Duodenal mucosa (tissue), 2 donors: ENCODE data around the gene GMCL1.
"Not testable (repeated sequence)": the region's sequence is repeated elsewhere in the genome, so short reads cannot be mapped to it uniquely, and the experiment has no call there.

Source experiments
- H3K27ac ChIP-seq: one replicate; pipeline ENCODE4 v1.7.0; 2013; ENCODE audit warnings: low read depth, low read length
- H3K27me3 ChIP-seq, 2 donors: one replicate each; pipeline ENCODE4 v1.7.0; 2013; ENCODE audit warnings: low read length in 2 of 2, control low read depth in 1 of 2; ENCODE audit not compliant: insufficient read depth in 2 of 2, control insufficient read depth in 1 of 2
- H3K36me3 ChIP-seq, 2 donors: one replicate each; pipeline ENCODE4 v1.7.0; 2013; ENCODE audit warnings: low read length in 2 of 2, control low read depth in 1 of 2; ENCODE audit not compliant: insufficient read depth in 2 of 2, control insufficient read depth in 1 of 2
- H3K4me1 ChIP-seq, 2 donors: one replicate each; pipeline ENCODE4 v1.7.0; 2013; ENCODE audit warnings: low read length in 2 of 2, control low read depth in 1 of 2; ENCODE audit not compliant: insufficient read depth in 2 of 2, control insufficient read depth in 1 of 2
- H3K4me3 ChIP-seq, 2 donors: one replicate each; pipeline ENCODE4 v1.7.0; 2013; ENCODE audit warnings: low read length in 2 of 2, low read depth in 1 of 2
- H3K9ac ChIP-seq, 2 donors: one replicate each; pipeline ENCODE4 v1.7.0; 2013; ENCODE audit warnings: low read length in 2 of 2, low read depth in 1 of 2
- H3K9me3 ChIP-seq, 2 donors: one replicate each; pipeline ENCODE4 v1.7.0; 2013; ENCODE audit warnings: low read length in 2 of 2, control low read depth in 1 of 2; ENCODE audit not compliant: control insufficient read depth in 1 of 2

GMCL1 gene

DNA sequence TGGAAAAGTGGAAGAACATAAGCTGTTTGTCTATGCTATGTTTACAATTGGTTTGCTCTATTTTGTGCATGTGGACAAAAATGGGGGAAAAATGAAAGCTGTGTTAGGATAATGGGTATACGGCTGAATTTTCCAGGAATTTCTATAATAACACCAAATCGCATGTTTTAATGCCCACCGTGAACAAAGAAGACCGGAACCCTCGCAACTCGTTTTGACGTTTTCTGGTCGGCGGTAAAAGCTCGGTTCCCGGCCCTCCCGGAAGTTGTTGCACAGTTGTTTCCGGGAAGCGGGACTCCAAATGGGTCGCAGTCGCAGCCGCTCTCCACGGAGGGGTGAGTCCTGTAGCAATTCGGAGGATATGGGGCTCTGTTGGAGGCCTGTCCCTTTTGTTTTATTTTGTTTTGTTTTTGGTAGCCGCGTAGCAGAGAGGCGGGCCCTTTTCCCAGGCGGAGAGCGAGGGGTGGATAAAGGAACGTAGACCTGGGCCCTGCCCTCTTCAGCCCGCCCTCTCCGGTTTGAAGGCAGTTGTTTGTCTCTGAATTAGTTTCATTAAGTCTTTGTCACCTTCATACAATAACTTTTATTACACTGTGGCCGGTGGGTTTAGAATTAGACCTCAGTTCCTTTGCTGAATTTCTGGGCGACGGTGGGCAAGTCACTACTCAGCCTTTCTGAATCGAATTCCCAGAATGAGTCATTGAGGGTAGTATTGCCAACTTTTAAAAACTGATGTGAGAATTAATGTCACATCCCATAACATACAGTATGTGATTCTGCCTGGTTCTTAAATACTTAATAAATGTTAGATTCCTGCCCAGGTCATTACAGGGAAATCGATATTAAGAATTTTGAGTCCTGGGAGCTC is 64.5 kb downstream of the GMCL1 start, which contains the start of gene SNRNP27:
Gene SNRNP27 (plus strand): TSS at position 273 of the 868 bp plus-strand sequence. CDS start 29 bp downstream, at position 302.
- peaks cover 8 to 10% of the 10 kb centered on the region in 2 donors for H3K4me1 ChIP-seq
- peak within 1 kb of the TSS; percentile 57 for H3K27ac ChIP-seq
- H3K9me3 ChIP-seq, result no peaks in the 10 kb centered on the region
- peak within 1 kb of the TSS; percentile 76 to 91 for H3K9ac ChIP-seq
- no peaks in the 10 kb centered on the region for H3K27me3 ChIP-seq
- H3K4me3 ChIP-seq, result peak within 1 kb of the TSS; percentile 80 to 94
- peaks cover 20 to 30% of the 10 kb centered on the region in 2 donors for H3K36me3 ChIP-seq

DNA sequence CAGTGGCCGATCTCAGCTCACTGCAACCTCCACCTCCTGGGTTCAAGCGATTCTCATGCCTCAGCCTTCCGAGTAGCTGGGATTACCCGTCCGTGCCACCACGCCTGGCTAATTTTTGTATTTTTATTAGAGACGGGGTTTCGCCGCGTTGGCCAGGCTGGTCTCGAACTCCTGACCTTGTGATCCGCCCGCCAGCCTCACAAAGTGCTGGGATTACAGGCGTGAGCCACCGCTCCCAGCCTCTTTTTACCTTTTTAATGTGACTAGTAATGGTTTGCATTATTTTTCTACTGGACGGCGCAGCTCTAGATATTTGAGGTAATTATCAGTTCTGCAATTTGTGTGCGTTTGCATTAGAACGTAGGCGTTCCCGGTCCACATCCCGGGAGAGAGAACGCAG is 65.3 kb downstream of the GMCL1 start:
- not testable (repeated sequence) for H3K27me3 ChIP-seq, H3K9me3 ChIP-seq, H3K27ac ChIP-seq
- Histone ChIP-seq H3K9ac (peak overlapping the region; percentile 76 to 91), H3K4me3 (peak overlapping the region; percentile 80 to 94), H3K36me3 (peaks cover 20 to 31% of the 10 kb centered on the region in 2 donors), H3K4me1 (peaks cover 8 to 10% of the 10 kb centered on the region in 2 donors)

DNA sequence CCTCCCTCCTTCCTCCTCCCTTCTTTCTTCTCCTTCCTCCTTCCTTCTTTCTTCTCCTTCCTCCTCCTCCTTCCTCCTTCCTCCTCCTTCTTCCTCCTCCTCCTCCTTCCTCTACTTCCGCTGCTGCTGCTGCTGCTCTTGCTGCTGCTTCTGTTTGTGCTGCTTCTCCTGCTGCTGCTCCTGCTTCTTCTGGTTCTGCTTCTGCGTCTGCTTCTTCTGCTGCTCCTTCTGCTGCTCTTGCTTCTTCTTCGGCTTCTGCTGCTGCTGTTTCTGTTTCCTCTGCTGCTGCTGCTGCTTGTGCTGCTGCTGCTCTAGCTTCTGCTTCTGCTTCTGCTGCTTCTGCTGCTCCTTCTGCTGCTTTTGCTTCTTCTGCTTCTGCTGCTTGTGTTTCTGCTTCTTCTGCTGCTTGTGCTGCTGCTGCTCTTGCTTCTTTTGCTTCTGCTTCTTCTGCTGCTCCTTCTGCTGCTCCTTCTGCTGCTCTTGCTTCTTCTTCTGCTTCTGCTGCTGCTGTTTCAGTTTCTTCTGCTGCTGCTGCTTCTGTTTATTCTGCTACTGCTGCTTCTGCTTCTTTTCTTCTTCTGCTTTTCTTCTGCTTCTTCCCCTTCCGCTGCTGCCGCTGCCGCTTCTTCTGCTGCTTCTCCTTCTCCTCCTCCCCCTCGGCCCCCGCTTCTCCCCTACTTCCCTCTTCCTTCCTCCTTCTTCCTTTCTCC is 72.9 kb downstream of the GMCL1 start:
- Histone ChIP-seq H3K4me3 (peak overlapping the region in 1 of 2 donors; percentile 50), H3K27me3 (no peaks in the 10 kb centered on the region), H3K4me1 (peaks cover 0 to 4% of the 10 kb centered on the region in 2 donors), H3K9ac (peak overlapping the region in 1 of 2 donors; percentile 43), H3K27ac (no peak overlapping the region), H3K9me3 (no peaks in the 10 kb centered on the region), H3K36me3 (peaks cover 27 to 67% of the 10 kb centered on the region in 2 donors)

DNA sequence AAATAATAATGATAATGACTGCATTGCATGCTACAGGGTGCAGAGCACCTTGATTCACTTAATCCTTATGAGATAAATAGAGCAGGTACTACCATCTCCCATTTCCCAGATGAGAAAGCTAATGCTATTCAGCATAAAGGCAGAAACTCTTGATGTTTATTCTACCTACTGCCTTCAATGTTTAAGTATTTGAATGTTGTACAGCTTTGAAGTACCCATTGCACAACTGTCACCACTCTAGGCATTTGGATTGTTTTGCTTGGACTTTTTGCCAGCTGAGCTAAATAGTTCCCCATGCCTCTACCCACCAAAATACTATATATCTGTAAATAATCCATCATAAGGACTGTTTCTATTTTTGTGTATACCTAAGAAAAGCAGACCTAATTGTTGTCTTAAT is 77.8 kb downstream of the GMCL1 start:
- H3K36me3 ChIP-seq, result peaks cover 9 to 58% of the 10 kb centered on the region in 2 donors
- no peak overlapping the region for H3K9ac ChIP-seq
- no peak overlapping the region for H3K4me3 ChIP-seq
- H3K27me3 ChIP-seq, result no peaks in the 10 kb centered on the region
- no peak overlapping the region for H3K27ac ChIP-seq
- H3K9me3 ChIP-seq, result no peaks in the 10 kb centered on the region
- H3K4me1 ChIP-seq, result no peaks in the 10 kb centered on the region

DNA sequence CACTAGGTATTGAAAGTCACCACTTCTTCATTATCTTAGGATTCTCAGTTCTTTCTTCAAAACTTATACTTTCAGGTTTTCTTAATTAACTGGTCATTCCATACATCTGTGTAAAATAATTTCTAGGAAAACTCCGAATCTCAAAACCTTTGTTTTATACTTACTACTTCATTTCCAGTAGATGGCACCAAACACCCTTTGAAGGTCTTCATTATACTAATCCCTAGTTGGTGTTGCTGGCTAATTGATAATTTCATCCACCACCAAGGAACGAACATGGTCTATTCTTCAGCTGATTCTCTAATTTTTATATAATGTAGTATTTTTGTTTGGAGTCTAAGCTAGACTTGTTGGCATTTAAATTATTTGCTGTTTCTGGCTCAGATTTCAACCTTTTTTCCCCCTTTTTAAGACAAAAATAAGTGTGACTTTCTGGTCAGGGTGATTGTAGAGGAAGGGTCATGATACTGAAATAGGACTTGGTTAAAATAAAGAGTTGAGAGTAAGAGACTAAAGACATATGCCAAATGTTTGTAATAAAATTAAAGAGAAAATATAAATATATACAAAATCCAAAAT is 82.6 kb downstream of the GMCL1 start:
- Histone ChIP-seq H3K4me3 (no peak overlapping the region), H3K36me3 (peaks cover 3 to 32% of the 10 kb centered on the region in 2 donors), H3K4me1 (peaks cover 11% of the 10 kb centered on the region in 2 donors), H3K9me3 (no peaks in the 10 kb centered on the region), H3K9ac (no peak overlapping the region), H3K27ac (no peak overlapping the region), H3K27me3 (no peaks in the 10 kb centered on the region)

DNA sequence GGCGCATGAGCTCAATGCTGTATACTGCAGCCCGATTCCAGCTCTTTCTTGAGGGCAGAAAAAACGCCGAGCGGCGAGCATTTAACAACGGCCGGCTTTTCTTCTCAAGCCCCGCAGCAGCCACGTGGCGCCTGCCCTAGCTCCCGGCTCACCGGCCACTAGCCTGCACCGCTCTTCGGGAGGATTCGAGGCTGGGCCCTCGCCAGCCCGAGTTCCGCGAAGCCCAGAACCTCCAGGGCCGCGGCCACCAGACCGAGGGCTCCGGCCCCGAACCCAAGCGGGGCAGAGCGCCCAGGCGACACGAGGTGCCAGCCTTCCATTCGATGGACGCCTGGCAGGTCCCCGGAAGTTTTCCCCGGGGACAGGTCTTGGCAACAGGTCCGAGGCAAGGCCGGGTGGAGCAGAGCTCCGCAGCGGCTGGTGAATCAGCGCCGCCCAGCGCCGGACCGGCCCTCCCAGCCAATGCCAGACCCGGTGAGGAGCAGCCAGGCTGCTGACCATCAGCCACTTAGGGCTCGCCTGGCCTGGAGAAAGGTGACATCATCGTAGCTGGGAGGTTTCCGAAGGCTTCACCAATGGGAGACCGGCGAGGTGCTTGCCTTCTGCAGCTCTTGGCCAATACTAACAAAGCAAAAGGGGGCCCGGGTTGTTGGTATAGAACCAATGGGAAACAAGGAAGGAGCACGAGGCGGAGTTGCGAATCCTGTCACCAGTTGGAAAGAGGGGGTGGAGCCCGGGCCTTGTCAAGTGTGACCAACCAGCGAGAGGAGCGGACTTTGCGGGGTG is 84.9 kb downstream of the GMCL1 start:
- no peaks in the 10 kb centered on the region for H3K9me3 ChIP-seq
- peak overlapping the region; percentile 75 to 76 for H3K4me3 ChIP-seq
- peak overlapping the region; percentile 86 to 96 for H3K9ac ChIP-seq
- H3K4me1 ChIP-seq, result peaks cover 12 to 15% of the 10 kb centered on the region in 2 donors
- peak overlapping the region; percentile 99 for H3K27ac ChIP-seq
- H3K36me3 ChIP-seq, result peaks cover 5 to 21% of the 10 kb centered on the region in 2 donors
- no peaks in the 10 kb centered on the region for H3K27me3 ChIP-seq

DNA sequence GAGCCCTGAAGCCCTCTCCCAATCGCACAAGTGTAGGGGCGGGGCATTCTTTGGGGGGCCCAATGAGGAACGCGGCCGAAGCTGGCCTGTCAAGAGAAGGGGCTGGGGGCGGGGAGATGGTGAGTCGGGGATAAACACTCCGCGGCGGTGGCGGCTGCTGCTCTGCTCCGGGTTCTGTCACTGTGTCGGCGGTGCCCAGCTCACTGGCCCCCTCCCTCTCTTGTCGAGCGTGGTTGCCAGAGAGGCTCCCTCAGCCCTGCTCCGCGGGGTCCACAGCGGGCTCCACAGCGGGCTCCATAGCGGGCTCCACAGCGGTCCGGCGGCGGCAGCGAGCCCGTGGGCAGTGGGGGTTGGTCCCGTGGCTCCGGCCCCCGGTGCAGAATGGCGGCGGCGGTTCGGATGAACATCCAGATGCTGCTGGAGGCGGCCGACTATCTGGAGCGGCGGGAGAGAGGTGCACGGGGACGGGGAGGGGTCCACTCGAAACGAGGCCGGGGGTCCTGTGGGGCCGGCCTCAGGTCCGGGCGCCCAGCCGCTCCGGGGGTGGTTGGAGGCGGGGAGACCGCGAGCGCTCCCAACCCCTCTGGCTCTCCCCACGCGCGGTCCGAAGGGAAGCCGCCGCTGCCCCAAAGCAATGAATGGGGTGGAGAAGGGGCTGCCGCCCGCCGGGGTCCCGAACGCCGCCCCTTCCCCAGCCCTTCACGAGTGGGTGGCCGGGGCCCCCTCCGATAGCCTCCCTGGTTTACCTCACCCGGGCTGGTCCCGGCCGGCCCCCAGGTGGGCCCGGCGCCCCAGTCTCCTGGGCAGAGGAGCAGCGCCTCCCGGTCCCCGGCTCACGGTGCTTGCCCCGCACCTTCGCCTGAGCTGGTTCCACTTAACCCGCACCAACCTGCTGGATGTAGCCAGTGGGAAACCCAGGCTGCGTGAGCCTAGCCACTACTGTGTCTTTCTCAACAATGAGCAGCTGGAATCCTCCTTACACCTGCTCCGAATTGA is 85.8 kb downstream of the GMCL1 start, which contains the start of gene MXD1:
Gene MXD1 (plus strand): TSS at position 160 of the 996 bp plus-strand sequence. CDS start 222 bp downstream, at position 382.
- H3K9ac ChIP-seq, result peak within 1 kb of the TSS; percentile 93 to 96
- H3K4me1 ChIP-seq, result peaks cover 15% of the 10 kb centered on the region in 2 donors
- peak within 1 kb of the TSS; percentile 76 to 80 for H3K4me3 ChIP-seq
- H3K9me3 ChIP-seq, result no peaks in the 10 kb centered on the region
- H3K36me3 ChIP-seq, result peaks cover 13 to 25% of the 10 kb centered on the region in 2 donors
- H3K27me3 ChIP-seq, result no peaks in the 10 kb centered on the region
- peak within 1 kb of the TSS; percentile 99 for H3K27ac ChIP-seq

DNA sequence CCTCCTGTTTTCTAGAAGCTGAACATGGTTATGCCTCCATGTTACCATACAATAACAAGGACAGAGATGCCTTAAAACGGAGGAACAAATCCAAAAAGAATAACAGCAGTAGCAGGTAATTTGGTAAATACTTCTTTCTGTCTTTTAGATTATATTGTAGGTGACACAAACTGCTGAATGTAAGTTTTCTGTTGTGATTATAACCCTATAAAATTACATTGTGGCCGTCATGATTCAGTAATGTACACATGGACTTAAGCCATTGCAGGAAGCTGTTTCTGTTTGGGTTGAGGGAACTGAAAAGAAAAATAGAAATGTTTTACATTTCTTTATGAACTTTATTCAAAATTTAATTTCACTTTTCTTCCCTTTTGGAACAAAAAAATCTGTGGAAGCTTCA is 86.6 kb downstream of the GMCL1 start:
- Histone ChIP-seq H3K36me3 (peaks cover 21 to 26% of the 10 kb centered on the region in 2 donors), H3K4me3 (peak overlapping the region; percentile 67 to 80), H3K27me3 (no peaks in the 10 kb centered on the region), H3K4me1 (peaks cover 15 to 19% of the 10 kb centered on the region in 2 donors), H3K9ac (peak overlapping the region; percentile 59 to 93), H3K9me3 (no peaks in the 10 kb centered on the region), H3K27ac (peak overlapping the region; percentile 51)
